HUDEP-2 (cell line): Measurements from ENCODE around the gene MAML3.

Experiments used
- DNase-seq, 76 experiments: peaks; one replicate each; lab custom pipeline; 2025; ENCODE audit not compliant: unreplicated experiment in 76 of 76; lab: John Stamatoyannopoulos, UW

MAML3 gene

DNA sequence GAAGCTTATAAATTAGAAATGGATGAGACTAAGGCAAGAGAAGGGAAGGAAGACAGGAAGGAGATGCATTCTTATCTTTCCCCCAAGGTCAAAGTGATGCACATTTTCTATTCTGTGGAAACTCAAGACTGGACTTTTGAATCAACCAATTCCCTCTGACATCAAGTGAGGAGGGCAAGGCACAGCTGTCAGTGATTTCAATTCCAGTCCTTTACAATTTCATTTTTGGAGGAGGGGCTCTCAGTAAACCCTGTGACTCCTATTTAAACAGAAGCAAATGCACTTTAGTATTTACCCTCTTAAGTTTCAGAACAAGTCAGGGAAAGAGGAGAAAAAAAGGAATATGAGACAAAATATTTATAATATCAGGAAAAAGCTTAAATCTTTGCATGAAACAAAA is 354.4 kb downstream of the MAML3 start:
- no peak for DNase-seq

DNA sequence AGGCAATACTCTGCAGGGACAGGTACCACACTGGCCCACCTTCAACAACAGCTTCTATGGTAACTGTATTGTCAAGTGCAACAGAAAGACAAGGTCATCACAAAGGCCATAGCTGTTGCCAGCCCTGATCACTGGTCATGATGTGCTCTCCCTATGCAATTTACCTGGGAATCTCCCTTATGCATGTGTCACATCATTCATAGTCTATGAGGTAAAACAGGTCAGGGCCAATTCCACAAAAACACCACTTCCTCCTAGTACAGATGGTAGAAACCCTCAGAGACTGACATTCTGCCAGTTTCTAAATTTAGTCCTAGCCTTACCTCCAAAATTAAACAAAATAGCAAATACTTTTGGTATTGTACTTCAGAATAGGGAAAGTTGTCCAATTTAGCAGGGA is 355.5 kb downstream of the MAML3 start:
- DNase-seq, result no peak

DNA sequence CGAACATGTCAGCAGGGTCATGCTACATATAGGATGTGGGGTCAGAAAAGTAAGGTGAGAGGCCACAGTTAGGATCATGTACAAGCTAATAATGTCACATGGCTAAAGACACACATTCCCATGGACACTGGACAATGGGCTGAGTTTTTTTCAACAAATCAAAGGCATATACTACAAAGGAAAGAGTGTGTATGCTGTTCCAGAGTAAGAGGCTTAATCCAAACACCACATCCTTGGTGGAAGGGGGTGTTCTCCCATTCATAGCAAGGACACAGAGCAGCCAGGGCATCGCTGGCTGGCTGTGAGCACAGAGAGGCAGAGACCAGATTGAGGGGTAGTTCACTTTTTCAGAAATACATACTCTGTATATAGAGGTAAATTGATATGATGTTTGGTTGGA is 356.7 kb downstream of the MAML3 start:
- no peak for DNase-seq

DNA sequence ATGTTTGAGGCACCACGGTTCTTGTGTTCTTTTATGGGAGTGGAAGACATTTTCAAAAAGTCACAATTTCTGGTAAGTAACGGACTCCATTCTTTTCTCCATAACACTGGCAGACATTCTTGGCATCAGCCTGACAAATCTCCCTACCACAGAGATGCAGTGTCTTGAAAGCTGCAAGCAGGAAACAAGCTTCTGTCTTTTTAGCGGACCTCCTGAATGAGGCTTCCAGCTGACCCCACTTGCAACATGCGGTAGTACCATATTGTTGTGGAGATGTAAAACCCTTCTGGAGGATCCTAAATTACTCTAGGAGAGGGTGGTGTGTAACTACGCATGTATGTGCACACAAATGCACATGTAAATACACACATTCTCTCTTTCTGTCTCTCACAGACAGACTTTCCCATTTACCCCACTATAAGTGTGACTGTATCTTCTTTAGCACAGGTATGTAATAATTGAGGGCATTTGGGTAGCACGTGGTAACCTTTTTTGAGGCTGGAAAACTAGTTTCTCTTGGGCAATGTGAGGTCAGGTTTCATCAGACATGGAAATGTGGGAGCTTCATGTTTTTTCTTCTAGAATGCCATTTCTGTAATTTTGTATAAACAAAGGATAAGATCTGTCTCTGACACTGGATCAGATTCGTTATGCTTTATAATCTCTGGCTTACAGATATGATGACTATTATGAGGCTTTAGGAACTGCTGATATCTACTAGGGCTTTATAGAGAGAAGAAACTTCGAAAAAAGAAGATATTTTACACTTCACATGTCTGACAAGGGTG is 358.3 kb downstream of the MAML3 start:
- DNase-seq, result no peak

DNA sequence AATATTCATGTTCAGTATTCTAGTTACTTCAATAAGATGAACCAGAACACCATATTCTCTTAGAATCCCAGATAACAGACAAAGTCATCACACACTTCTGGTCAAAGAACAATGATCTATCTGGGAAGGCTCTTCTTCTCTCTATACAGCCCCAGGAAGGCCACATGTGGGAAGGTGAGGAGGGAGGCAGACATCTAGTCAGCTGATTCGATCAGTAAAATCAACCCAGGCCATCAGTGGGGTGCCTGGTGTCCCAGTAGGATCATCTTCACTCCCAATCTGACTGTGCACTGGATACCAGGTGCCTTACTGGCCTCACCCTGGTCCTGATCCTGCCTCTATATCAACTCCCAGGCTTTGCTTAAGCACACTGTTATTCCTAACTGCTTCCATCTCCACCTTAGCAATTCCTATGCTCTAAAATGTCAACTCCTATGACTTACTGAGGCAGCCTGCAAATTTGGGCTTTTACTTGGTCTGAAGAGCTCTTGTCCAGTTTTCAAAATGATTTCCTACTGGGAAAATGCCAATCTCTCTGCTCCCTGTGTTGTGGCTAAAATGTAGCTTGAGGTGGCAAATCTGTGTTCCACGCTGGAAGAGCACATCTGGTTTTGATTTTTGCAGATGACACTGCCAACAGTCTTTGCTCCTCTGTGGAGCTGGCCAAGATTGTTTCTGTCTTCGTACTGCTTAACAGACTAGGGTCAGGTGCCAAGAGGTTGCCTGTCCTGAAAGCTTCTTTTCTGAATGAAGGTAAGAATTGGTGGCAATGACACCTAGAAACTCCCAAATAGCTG is 359.6 kb downstream of the MAML3 start:
- no peak for DNase-seq

DNA sequence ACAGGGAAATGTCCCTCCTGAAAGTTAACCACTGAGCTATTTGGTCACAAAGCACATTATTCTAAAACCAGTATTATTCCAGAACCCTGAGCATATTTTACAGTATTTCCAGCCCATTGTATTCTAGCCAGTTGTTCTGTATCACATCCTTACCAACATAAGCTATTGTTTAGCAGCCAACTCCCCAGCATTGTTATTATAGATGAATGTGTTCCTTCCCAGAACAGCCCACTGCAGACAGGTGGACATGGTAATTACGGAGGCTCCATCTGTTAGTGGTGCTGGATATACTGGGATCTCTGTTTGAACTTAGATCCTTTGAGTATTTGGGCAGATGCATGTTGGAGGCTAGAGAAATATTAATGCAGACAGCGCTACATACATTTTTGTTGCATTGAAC is 362.3 kb downstream of the MAML3 start:
- DNase-seq, result no peak

DNA sequence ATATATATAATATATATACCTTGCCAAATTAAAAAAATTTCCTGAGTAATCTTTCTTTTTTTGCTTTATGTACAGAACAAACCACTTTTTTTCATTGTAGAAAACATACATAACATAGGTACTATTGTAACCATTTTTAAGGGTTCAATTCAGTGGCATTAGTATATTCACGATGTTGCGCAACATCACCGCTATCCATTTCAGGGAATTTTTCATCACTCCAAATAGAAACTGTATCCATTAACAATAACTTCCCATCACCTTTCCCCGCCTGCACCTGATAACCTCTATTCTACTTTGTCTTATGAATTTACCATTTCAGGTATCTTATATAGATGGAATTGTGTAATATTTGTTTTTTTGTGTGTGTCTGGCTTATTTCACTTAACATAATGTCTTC is 363.7 kb downstream of the MAML3 start:
- DNase-seq, result no peak

DNA sequence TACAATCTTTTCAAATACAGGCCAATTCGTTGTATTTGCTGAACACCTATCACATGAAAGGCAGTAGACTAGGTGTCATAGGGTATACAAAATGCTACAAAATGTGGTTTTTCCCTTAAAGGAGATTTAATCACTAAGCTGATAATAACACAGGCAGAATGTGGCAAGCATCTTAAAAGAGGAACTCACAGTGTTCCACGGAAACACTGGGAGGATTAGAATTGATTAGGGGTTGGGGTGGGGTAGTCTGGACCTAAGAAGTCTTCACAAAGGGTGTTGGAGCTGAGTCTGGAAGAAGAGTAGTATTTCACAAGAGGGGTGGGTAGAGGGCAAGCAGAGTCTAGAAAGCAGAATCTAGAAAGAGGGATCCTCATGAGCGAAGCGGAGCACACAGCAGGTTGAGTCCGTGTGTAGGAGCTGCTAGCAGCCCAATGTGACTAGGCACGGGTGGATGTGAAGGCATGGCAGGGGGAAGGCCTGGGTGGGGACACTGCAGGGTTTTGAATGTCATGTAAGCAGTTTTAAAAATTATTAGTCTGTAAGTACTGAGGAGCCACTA is 364.8 kb downstream of the MAML3 start:
- no peak for DNase-seq

DNA sequence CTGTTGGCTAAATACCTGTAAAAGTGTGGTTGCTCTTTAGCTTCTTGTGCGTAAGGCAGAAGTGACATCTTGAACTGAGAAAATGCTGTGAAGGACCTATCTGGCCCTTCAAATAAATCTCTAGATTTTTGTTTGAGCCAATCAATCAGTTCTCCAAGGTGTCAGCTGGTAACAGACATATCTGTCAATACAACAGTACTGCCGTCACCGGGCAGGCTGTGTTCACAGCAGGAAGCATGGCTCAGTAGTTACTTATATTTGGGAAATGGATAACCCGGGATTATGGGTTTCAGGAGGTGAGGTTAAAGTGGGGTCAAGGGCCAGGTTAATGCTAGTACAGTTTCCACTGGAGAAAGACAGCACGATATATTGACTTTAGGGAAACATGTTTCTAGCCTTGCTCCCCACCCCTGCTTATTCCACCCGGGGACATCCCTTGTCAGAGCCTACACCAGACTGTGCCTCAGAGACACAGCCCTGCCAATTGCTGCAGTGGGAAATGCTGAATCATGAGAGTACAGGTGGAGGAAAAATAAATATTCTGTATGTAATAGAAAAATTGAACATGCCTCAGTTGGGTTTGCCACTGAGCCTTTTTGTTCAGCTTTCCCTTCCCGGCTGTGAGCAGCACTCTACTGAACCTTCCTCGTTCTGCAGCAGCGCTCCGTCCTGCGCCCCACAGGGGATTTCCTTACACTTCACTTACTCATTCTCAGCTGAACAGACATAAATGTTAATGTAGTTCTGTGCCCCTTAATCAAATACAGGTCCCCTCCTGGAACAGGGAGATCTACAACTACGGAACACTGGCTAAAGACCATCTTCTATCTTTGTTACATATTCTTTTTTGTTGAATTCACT is 367.3 kb downstream of the MAML3 start:
- no peak for DNase-seq

DNA sequence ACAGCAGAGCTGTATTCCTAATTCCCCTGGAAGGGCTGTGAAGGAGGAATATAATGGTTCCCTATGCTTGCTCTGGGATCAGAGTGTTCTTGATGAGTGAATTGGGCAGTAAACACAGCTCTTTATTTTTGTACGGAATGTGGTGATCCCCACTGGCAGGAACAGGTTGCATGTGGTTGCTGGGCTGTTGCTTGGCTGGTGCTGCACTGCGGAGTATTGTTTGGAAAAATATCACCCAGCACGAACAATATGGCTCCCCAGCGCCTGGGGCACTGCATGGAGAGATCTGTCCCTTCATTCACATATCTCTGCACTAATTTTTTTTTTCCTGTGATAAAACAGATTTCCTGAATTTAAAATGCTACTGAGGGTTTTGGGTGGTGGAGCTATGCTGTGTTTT is 368.6 kb downstream of the MAML3 start:
- no peak for DNase-seq

DNA sequence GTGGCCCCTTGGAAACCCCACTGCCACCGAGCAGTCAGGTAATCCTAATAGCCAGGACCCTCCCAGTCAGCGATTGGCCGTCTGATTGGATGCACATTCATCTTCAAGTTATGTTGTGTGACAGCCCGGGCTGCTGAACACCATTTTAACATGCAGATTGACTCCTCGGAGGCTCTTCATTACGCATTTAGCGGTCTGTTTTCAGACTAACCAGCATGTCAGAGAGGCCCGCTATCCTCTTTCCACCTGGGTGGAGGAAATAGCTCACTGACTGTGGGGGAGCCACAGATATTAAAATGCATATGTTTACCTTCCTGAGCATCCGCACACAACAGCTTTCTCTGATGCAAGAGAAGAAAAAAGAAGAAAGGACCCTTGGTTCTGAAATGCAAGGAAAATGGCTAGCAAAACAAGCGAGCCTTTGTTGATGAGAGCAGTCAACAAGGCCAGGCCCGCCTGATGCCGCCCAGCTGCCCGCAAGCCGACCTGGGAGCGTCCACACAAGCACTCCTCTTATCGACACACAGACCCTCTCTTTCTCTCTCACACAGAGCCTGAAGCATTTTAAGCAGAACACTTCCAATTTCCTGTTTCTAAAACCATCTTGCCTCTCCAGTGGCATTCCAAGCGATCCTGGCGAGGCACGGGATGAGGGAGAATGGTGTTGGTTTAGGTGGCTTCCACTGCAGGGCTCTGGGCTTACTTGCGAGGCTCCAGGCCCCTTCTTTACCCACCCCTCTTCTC is 370.1 kb downstream of the MAML3 start:
- no peak for DNase-seq

DNA sequence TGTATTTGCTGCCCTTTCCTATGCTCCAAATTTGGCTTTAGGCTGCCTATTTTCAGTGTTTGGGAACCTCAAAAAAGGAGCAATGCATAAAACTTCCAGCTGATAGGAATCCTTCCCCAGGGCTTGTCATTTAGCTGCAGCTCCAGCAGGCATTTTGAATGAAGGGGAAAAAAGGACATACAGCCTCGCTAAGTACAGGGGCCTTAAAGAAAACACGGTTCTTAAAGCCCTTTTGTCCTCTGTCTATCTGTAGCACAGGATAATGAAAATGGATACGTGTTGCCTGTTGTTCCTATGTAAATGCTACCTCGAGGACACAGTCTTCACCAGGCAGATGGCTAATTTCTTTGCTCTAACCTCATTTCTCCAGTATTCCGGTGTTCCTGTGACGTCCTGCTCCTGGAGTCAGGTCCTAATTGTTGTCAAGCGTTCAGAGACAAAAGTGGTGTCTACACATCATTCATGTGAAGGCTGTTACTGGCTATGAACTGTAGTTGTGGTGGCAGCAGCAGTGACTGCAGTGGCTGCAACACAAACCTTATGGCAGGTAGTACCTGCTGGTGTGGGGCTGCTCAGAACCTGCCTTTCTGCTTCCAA is 371.0 kb downstream of the MAML3 start:
- no peak for DNase-seq

DNA sequence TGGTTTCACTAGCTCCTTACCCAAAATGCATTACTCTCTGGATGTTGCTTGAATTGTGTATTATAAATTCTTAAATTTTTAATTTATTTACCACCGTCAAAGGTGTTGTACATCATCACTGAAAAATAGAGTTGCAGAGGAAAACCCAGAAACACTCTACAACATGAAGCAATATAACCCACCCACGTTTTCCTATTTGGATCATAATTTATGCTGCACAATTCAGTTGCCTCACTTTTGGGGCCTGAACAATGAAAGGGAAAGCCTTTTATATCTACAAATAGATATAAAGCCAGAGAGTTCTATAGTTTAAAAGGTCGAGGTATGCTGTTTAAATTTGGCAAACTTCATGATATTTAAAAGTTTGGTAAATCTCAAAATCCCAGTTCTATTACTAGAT is 372.9 kb downstream of the MAML3 start:
- no peak for DNase-seq

DNA sequence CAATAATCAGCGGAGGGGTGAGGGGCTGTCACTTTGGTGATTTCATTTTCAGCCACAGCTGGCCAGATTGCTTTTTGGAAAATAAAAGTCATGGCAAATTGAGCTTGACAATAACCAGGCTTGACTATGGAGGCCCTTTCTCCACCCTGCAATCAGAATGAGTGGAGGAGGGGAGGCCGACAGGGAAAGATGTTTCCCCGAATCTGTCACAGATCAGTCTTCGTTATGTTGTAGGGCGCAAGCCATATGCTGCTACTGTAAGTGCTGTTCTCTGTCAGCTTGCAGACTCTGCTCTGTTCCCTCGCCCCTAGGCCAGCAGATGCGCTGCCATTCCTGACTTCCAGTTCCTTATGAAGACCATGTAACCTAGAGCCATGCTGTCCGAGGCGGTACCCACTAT is 374.3 kb downstream of the MAML3 start:
- no peak for DNase-seq

DNA sequence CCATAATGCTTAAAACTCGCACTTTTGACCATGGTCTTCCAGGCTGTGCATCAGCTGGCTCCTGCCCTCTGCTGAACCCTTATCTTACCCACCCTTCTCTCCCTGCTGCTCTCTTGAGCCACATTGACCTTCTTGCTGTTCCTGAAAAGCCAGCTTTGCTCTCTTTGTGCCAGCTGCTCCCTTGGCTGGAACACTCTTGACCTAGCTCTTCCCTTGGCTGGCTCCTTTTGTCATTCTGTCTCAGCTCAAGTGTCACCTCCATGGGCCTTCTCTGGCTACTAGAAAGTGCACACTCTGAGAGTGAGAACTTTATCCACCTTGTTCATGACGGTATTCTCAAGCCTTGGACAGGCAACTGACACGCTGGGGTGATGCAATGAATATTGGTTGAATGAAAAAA is 376.2 kb downstream of the MAML3 start:
- no peak for DNase-seq

DNA sequence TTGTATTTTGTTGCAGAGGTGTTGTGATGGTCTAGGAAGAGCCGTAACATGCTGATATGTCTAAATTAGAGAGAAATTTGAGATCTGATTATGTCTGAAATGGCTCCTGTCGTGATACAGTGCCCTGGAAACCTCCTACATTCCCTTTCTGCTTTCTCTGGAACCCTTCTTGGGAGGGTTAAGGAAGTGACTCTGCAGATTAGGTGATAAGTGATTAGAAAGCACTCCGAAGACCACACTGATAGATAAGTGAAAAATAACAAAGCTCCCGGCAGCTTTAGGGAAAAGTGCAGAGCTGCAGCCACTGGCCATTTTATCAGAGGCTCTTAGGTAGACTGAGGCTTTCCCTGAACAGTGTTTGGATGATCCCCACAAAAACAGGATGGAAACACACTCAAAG is 377.7 kb downstream of the MAML3 start:
- DNase-seq, result no peak

DNA sequence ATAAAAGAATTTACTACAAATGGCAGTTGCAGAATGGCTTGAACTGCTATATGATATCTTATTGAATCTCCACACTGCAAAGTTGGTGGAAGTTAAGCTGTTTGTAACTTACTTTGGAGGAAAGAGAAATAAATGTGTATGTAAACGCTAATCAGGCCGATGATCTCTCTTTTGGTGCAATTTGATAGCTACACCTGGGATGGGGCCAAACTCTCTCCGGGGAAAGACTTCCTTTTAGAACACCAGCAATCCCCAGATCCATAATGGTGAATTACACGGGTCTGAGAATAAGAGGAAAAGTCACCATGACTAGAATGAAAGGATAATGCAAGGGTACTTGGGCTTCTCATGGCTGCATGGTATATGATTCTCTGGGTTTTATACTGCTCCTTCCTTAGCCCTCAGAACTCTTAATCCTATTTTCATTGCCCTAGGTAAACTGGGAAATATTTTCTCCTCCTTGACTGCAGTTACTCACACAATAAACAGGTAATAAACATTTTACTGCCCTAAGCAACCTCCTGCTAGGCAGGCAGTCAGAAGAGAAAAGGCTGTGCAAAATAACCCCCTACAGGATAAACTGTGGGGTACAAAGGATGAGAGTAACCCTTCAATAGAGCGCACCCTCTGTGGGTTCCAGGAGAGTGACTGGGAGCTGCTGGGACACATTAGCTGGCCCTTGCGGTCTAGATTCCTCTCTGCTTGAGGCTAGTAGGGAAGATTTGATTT is 379.1 kb downstream of the MAML3 start:
- DNase-seq, result no peak

DNA sequence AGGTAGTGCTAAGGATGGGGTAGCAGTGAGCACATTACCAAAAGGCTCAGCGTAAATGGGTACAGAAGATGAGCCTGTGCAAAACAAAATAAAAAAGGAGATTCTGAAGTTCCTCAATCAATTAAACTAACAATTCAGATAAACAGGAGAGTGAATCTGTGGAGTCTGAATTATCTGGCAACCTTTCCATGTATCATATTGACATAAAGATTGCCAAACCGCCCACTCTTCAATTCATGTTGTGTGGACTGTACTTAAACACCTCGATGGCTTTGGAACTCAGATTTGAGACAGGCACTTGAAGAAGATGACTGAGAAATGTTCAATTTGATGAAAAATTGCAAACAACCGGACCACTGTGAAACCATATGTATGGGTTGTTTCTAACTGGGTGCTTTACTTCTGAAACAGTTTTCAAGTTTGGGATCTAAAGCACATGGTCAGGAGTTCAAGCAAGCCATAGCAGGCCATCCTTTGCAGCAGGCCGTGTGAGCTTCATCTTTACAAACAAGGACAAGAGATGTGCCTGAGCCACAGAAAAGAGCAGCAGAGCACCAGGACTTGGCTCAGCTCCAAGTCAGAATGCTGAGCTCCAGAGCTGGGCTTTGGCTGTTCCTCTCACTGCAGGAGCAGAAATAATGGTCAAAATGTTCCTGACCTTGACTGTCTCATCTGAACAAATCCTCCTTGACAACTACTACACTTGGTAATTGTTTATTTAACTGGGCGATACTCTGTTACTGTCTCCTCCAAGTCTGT is 380.2 kb downstream of the MAML3 start:
- no peak for DNase-seq

DNA sequence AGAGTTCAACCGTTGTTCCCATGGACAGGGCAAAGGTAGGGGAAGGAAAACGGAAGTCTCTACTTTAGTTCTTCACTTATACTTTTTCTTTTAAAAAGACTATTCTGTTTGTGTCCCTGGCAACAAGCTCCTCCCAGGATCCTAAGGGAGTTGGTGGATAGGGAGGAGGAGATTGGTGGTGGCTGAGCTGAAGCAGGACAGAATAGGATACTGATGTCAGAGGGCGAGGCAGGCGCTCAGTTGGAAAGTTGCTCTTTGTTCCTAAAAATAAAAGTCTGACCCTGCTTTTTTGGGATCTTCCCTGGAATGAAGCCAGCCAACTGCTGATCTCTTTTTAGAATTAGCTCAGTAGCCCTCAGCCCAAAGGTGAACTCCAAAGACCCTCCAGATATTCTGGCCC is 383.6 kb downstream of the MAML3 start:
- no peak for DNase-seq
